Smooth muscle cell (in vitro differentiated cells): ENCODE measurements around the gene ARSH. TPM values are rescaled to one million over a fixed set of nuclear protein-coding genes. Genes with fewer than 3 reads are reported as not detected.

Experiments
- DNase-seq: peaks from one replicate; lab custom pipeline; 2025; ENCODE audit not compliant: unreplicated experiment; lab: John Stamatoyannopoulos, UW
- H2AFZ ChIP-seq: fragments of 200-600 bp; sonication (generic); 2 replicates; pipeline ENCODE4 v1.6.0; 2016; ENCODE audit warnings: antibody characterized with exemption, low read depth, mild to moderate bottlenecking
- H3F3A ChIP-seq: fragments of 200-600 bp; sonication (generic); 2 replicates; pipeline ENCODE4 v1.6.0; 2017; ENCODE audit warnings: antibody characterized with exemption, low read depth
- H3K27ac ChIP-seq: fragments of 200-600 bp; sonication (generic); 2 replicates; pipeline ENCODE4 v1.5.1; 2016; ENCODE audit warnings: low read depth, mild to moderate bottlenecking
- H3K27me3 ChIP-seq: fragments of 200-600 bp; sonication (generic); 2 replicates; pipeline ENCODE4 v1.6.1; 2016; ENCODE audit warnings: low read depth, mild to moderate bottlenecking
- H3K36me3 ChIP-seq: fragments of 200-600 bp; sonication (generic); 2 replicates; pipeline ENCODE4 v1.5.1; 2016; ENCODE audit warnings: low read depth
- H3K4me1 ChIP-seq: fragments of 200-600 bp; sonication (generic); 2 replicates; pipeline ENCODE4 v1.5.1; 2016; ENCODE audit warnings: low read depth
- H3K4me2 ChIP-seq: fragments of 200-600 bp; sonication (generic); 2 replicates; pipeline ENCODE4 v1.6.0; 2016; ENCODE audit warnings: mild to moderate bottlenecking
- H3K4me3 ChIP-seq: fragments of 200-600 bp; sonication (generic); 2 replicates; pipeline ENCODE4 v1.5.1; 2016; ENCODE audit warnings: mild to moderate bottlenecking
- H3K79me2 ChIP-seq: fragments of 200-600 bp; sonication (generic); 2 replicates; pipeline ENCODE4 v1.6.0; 2016; ENCODE audit warnings: low read depth, mild to moderate bottlenecking
- H3K9ac ChIP-seq: fragments of 200-600 bp; sonication (generic); 2 replicates; pipeline ENCODE4 v1.6.0; 2016; ENCODE audit warnings: low read depth
- H3K9me3 ChIP-seq: fragments of 200-600 bp; sonication (generic); replicated peaks from 2 replicates; pipeline ENCODE4 v1.5.1; 2016; ENCODE audit warnings: low read depth
- H4K20me1 ChIP-seq: fragments of 200-600 bp; sonication (generic); 2 replicates; pipeline ENCODE4 v1.6.0; 2016; ENCODE audit warnings: low read depth
- WGBS: methylation state at CpG from one replicate; pipeline ENCODE4 v1.1.7; 2016; ENCODE audit warnings: low lambda C conversion rate; 5-methylcytosine and 5-hydroxymethylcytosine counted together
- polyA plus RNA-seq: library from polyadenylated mRNA; unstranded; fragments of >200 nt; fragmentation: Nextera tagmentation; extraction: Ambion mirVana; gene quantifications from 2 replicates; pipeline ENCODE4 v1.2.1, GENCODE V29; 2016
- total RNA-seq: library from RNA; depleted of rRNA; stranded (reverse); fragments of >200 nt; gene quantifications from 2 replicates; pipeline ENCODE4 v1.2.3, GENCODE V29; 2014
- TF ChIP-seq, protein P1 (sequence below): fragments of 200-600 bp; sonication (generic); IDR thresholded peaks from 2 replicates; pipeline ENCODE4 v1.5.1; 2017; ENCODE audit warnings: borderline replicate concordance, mild to moderate bottlenecking, antibody characterized with exemption; ENCODE audit not compliant: insufficient read depth, poor library complexity, severe bottlenecking

ARSH gene
- total and polyA plus RNA-seq, 2 experiments from 2014 or later = not detected

DNA sequence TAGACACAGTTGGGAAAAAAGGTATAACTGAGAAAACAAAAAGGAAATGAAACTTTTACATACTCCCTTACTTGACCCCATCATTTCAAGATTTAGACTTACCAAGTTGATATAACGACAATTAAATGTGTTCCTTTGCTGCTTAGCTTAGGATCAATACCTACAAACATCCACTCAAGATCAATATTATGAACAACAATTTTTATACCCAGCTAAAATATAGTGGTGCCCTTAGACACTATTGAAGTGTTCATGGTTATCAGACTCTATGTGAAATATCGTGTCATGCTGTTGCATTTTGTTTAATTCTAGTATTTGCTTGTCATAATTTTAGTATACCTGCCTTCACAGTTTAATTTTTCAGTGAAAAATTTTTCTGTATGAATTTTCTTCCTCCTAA, 4.2 kb downstream of the ARSH start:
- Histone ChIP-seq H3K79me2 (no peaks in the 10 kb centered on the region), H3K9me3 (peaks cover 16% of the 10 kb centered on the region), H3K4me3 (no peak overlapping the region), H2AFZ (no peak overlapping the region), H3K9ac (no peak overlapping the region), H3K4me2 (no peak overlapping the region), H3K36me3 (peaks cover 3% of the 10 kb centered on the region), H3K27ac (no peak overlapping the region), H3F3A (no peaks in the 10 kb centered on the region), H4K20me1 (no peaks in the 10 kb centered on the region), H3K4me1 (no peaks in the 10 kb centered on the region), H3K27me3 (no peaks in the 10 kb centered on the region)
- WGBS = 79% methylated on average over 2 of the region's 2 CpGs
- no peak for DNase-seq
- TF ChIP-seq, protein P1, sequence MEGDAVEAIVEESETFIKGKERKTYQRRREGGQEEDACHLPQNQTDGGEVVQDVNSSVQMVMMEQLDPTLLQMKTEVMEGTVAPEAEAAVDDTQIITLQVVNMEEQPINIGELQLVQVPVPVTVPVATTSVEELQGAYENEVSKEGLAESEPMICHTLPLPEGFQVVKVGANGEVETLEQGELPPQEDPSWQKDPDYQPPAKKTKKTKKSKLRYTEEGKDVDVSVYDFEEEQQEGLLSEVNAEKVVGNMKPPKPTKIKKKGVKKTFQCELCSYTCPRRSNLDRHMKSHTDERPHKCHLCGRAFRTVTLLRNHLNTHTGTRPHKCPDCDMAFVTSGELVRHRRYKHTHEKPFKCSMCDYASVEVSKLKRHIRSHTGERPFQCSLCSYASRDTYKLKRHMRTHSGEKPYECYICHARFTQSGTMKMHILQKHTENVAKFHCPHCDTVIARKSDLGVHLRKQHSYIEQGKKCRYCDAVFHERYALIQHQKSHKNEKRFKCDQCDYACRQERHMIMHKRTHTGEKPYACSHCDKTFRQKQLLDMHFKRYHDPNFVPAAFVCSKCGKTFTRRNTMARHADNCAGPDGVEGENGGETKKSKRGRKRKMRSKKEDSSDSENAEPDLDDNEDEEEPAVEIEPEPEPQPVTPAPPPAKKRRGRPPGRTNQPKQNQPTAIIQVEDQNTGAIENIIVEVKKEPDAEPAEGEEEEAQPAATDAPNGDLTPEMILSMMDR = no peak

DNA sequence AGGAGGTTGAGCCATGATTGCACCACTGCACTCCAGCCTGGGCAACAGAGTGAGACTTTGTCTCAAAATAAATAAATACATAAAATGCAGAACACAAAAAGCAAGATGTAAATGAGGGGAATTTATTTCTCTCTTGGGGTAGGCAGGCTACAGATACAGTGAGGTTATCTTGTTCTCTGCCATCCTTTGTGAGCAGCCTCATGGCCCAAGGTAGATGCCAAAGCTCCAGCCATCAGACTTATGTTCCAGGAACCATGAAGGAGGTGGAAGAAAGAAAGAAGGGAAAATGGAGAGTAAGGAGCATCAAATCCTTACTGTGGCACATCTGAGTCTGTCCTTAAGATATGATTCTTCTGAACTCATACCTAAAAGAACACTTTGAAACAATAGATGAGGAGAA, 11.1 kb downstream of the ARSH start:
- Histone ChIP-seq H3K4me2 (no peak overlapping the region), H3K79me2 (no peaks in the 10 kb centered on the region), H3K27me3 (no peaks in the 10 kb centered on the region), H3K9ac (no peak overlapping the region), H3K36me3 (no peaks in the 10 kb centered on the region), H3K4me3 (no peak overlapping the region), H4K20me1 (no peaks in the 10 kb centered on the region), H3F3A (no peaks in the 10 kb centered on the region), H3K9me3 (no peaks in the 10 kb centered on the region), H2AFZ (no peak overlapping the region), H3K27ac (no peak overlapping the region), H3K4me1 (no peaks in the 10 kb centered on the region)
- TF ChIP-seq, protein P1 = no peak
- DNase-seq = no peak

DNA sequence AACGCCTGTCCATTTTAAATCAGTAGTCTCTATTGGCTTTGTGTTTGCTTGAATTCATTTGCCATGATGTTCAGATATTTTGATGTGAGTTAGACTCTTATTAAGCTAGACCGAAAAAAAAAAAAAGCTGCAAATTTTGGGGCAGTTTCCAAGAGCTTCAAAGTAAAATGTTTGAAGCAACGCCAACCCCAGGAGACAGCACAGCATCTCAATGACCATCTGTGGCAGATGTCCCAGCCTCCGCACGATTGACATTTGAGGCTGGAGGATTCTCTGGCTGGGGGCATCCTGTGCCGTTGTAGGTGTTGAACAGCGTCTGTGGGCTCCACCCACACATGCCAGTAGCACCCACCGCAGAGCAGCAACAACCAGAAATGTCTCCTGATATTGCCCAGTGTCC, 17.8 kb downstream of the ARSH start:
- H3K36me3 ChIP-seq = no peaks in the 10 kb centered on the region
- H4K20me1 ChIP-seq = no peaks in the 10 kb centered on the region
- WGBS = 84% methylated on average over 8 of the region's 8 CpGs
- TF ChIP-seq, protein P1 = no peak
- no peaks in the 10 kb centered on the region for H3F3A ChIP-seq
- H3K4me2 ChIP-seq = no peak overlapping the region
- DNase-seq = no peak
- H3K4me3 ChIP-seq = no peak overlapping the region
- no peaks in the 10 kb centered on the region for H3K79me2 ChIP-seq
- no peaks in the 10 kb centered on the region for H3K27me3 ChIP-seq
- no peaks in the 10 kb centered on the region for H3K9me3 ChIP-seq
- H3K9ac ChIP-seq = no peak overlapping the region
- no peak overlapping the region for H2AFZ ChIP-seq
- no peak overlapping the region for H3K27ac ChIP-seq
- no peaks in the 10 kb centered on the region for H3K4me1 ChIP-seq

DNA sequence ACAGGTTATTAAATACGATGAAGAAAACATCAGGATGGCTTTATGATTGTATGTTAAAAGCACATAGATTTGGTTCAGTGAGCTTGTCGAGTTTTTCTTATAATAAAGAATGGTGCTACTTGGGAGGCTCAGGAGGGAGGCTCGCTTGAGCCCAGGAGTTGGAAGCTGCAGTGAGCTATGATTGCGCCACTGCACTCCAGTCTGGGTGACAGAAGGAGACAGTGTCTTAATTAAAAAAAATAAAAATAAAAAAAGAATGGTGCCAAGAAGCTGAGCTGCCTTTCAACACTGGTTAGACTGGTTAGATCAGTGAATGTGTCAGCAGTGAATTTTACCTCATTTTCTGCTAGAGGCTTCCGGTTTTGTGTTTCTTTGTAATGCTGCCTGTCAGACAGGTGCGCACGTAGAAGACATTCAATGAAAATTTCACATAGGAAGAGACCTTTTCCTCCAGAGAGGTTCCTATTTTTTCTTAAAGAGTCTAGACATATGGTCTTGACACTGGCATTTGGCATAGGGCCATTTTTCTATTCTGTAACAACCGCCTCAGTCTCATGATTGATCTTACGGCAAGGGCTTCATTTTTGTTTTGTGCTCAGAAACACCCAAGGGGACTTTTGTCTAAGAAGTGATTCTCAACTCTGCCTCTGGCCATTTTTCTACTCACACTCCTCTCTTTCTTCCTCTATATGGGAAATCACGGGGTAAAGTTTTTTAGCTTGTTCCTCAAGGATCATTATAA, 19.9 kb downstream of the ARSH start:
- Histone ChIP-seq H3K4me1 (no peaks in the 10 kb centered on the region), H3K27ac (peak overlapping the region; percentile 38), H3K9me3 (no peaks in the 10 kb centered on the region), H3K79me2 (no peaks in the 10 kb centered on the region), H3K9ac (no peak overlapping the region), H3F3A (no peaks in the 10 kb centered on the region), H3K4me3 (no peak overlapping the region), H3K27me3 (no peaks in the 10 kb centered on the region), H3K36me3 (no peaks in the 10 kb centered on the region), H3K4me2 (peak overlapping the region; percentile 43), H2AFZ (no peak overlapping the region), H4K20me1 (no peaks in the 10 kb centered on the region)
- DNase-seq = no peak
- TF ChIP-seq, protein P1 = no peak
- WGBS = 77% methylated on average over 10 of the region's 10 CpGs
